Muscle of leg (tissue), 11 donors: Measurements from ENCODE around the gene CXXC5. TPM values are rescaled to one million over a fixed set of nuclear protein-coding genes. Genes with fewer than 3 reads are reported as not detected.

Experiments
- DNase-seq: peaks from one replicate; pipeline ENCODE4 v3.0.0; 2013
- H3K27ac ChIP-seq: one replicate; pipeline ENCODE4 v1.5.1; 2013; ENCODE audit warnings: mild to moderate bottlenecking, low read length, control low read depth
- H3K27me3 ChIP-seq: one replicate; pipeline ENCODE4 v1.6.1; 2013; ENCODE audit warnings: low read length; ENCODE audit not compliant: control insufficient read depth, insufficient read depth
- H3K36me3 ChIP-seq: one replicate; pipeline ENCODE4 v1.6.1; 2013; ENCODE audit warnings: low read length; ENCODE audit not compliant: control insufficient read depth, insufficient read depth
- H3K4me1 ChIP-seq: one replicate; pipeline ENCODE4 v1.6.1; 2013; ENCODE audit warnings: low read length; ENCODE audit not compliant: control insufficient read depth, insufficient read depth
- H3K4me3 ChIP-seq: one replicate; pipeline ENCODE4 v1.5.1; 2013; ENCODE audit warnings: low read length, control low read depth
- H3K9me3 ChIP-seq: replicated peaks from 2 replicates; pipeline ENCODE4 v1.6.1; 2013; ENCODE audit warnings: low read depth, low read length; ENCODE audit not compliant: control insufficient read depth
- WGBS: methylation state at CpG from one replicate; pipeline ENCODE4 v1.1.5; 2013; ENCODE audit warnings: missing lambda C conversion rate; ENCODE audit not compliant: insufficient coverage; 5-methylcytosine and 5-hydroxymethylcytosine counted together
- polyA plus RNA-seq, 8 donors: library from polyadenylated mRNA; unstranded; fragments of 120-200 nt; gene quantifications; one replicate each; pipeline versions ENCODE4 v1.2.1 to v1.2.3, GENCODE V29; 2013; ENCODE audit warnings: inconsistent platforms in 1 of 8, low replicate concordance in 1 of 8; ENCODE audit not compliant: insufficient read length in 8 of 8, insufficient read depth in 1 of 8
- total RNA-seq: library from RNA; stranded (reverse); fragments of 120-200 nt; gene quantifications from one replicate; pipeline ENCODE4 v1.2.4, GENCODE V29; 2013

The CXXC5 gene
- total and polyA plus RNA-seq, 9 donors = 63.3 to 93.0 (median 79.9) TPM

DNA sequence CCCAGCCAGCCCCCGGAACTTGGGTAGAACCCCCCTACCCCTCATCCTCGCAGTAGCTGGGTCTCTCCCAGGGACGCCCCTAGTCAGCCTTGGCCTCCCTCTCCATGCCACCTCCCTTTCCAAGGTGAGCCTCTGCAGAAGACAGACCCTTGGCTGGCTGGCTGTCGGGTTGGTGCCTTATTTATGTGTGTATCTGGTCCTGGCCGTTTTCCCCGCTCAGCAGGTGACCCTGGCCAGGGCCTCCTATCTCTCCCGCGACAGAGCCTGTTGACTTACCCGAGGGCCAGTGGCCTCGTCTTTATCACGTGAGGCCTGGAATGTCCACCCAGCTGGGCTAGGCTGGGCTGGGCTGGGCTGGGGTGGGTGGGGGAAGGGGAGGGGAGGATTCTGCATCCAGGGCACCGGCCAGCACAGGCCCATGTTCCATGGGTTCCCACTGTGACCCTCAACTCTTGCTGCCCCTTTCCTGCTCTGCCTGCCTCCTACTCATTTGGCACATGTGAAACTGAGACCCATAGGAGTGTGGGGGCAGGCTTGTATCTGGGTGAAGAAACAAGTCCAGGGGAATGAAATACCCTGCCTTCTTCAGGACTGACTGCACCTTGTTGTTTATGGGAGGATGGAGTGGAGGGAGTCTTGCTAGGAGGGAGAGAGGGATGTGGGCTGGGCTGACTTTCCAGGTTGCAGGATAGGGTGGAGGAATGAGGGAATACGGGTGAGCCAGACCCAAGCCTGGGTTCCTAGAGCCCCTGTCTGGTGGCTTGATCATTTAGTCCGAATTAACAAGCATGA is 3.1 kb downstream of the CXXC5 start:
- H3K4me3 ChIP-seq = peak overlapping the region; percentile 59

DNA sequence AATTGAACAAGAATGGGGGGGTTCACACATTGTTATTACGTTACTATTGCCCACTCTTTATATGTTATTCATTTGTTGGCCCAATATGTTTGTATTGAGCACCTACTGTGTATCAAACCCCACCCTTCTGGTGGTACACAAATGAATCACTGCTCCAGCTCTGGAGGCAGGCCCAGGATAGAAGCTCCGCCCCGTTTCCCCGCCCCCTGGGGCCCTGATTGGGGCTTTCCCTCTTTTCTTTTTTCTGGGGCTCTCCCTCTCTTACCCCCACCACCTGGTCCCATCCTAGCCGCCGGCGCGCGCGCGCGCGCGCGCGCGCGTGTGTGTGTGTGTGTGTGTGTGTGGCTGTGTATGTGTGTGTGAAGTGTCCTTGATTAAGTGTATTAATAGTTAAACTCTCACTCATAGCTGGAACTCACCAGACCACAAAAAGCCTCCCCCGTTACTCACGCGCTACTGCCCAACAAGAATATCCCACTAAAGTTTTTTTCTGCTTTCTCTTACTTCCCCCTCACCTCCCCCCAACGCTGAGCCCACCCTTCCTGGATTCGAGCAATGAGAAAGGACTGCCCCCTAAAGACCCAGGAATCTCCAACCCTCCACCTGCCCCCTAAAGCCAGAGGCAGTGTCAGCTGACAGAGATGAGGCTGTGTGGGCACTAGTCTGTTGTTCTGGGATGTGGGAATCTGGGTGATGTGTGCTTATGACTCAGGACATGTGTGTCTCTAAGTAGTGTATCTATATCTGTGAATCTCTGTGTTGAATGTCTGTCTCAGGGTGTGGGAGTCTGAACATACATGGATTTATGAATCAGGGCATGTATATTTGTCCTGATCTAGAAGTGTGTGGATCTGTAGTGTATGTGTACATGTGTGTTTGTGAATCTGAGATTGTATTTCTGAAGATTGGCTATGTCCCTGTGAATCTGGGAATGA is 4.0 kb downstream of the CXXC5 start:
- 10% methylated on average over 6 of the region's 23 CpGs for WGBS
- H3K4me1 ChIP-seq = peaks cover 83% of the 10 kb centered on the region
- peaks cover 6% of the 10 kb centered on the region for H3K36me3 ChIP-seq
- DNase-seq = no peak
- H3K27me3 ChIP-seq = peaks cover 6% of the 10 kb centered on the region
- peak overlapping the region; percentile 96 for H3K27ac ChIP-seq
- H3K4me3 ChIP-seq = peak overlapping the region; percentile 59
- no peaks in the 10 kb centered on the region for H3K9me3 ChIP-seq

More for the DNA sequence above, 3.1 kb downstream of the CXXC5 start:
- Histone ChIP-seq H3K9me3 (no peaks in the 10 kb centered on the region), H3K4me1 (peaks cover 84% of the 10 kb centered on the region), H3K27ac (peak overlapping the region; percentile 96), H3K36me3 (peaks cover 4% of the 10 kb centered on the region), H3K27me3 (peaks cover 6% of the 10 kb centered on the region)
- no peak for DNase-seq
- 33% methylated on average over 1 of the region's 14 CpGs for WGBS

DNA sequence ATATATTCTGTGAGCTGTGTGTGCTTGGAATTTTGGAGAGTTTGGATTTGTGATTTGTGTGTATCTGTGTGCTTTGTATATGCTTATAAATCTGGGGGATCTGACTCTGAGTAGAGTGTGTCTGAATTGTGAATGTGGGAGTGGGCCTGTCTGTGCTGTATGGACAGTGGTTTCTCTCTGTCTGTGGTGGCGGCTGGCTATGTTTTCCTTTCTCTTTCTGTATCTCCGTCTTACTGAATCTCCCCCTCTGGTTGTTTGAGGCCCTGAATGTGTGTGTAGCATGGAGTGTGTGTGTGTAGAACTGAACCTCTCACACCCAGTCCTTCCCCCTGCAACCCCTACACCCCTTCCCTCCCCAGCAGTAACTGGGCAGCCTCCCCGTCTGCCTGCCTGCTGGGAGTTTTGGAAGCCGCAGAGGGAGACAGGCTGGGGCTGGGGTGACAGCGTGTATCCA is 4.7 kb downstream of the CXXC5 start:
- peaks cover 83% of the 10 kb centered on the region for H3K4me1 ChIP-seq
- no CpG with 5 or more reads among the region's 5 CpGs for WGBS
- H3K4me3 ChIP-seq = no peak overlapping the region
- H3K27me3 ChIP-seq = peaks cover 4% of the 10 kb centered on the region
- H3K9me3 ChIP-seq = no peaks in the 10 kb centered on the region
- DNase-seq = no peak
- peak overlapping the region; percentile 96 for H3K27ac ChIP-seq
- peaks cover 10% of the 10 kb centered on the region for H3K36me3 ChIP-seq

DNA sequence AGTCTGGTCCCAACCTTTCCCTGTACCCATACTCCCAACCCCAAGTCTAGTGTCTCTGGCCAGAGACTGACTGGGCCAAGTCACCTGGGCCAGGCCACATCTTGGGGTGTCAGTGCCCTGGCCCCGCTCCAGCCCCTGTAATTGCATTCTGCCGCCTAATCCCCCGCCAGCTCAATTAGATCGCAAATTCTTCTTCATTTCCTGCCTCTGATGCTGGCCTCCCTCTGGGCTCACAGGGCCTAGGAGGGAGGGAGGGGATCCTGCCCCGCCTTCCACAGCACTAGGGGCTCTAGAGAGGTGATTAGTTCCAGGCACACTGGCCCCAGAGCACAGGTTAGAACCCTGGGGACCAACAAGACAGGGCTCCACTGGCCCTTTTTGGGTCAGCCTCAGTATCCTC is 5.5 kb downstream of the CXXC5 start:
- Histone ChIP-seq H3K27ac (peak overlapping the region; percentile 96), H3K4me1 (peaks cover 89% of the 10 kb centered on the region), H3K9me3 (no peaks in the 10 kb centered on the region), H3K36me3 (peaks cover 10% of the 10 kb centered on the region), H3K27me3 (peaks cover 4% of the 10 kb centered on the region), H3K4me3 (no peak overlapping the region)
- DNase-seq = no peak
- no CpG with 5 or more reads among the region's 5 CpGs for WGBS

DNA sequence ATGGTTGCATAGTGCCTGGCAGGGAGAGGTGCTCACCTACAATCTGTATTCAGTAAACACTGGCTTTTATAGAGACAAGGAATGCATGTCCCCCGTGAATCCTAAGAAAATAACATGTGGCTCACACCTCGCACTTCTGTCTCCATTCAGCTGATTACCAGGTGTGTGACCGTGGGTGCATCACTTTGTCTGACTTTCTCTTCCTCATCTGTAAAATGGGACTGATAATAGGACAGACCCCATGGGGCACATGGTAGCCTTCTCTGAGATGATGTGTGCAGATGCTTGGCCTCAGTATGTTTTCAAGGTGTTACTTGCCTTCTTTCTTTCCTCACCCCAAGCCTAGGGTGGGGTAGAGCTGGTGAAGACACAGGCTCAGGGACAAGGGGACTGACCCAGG is 6.3 kb downstream of the CXXC5 start:
- Histone ChIP-seq H3K36me3 (peaks cover 10% of the 10 kb centered on the region), H3K9me3 (no peaks in the 10 kb centered on the region), H3K27ac (peak overlapping the region; percentile 96), H3K4me1 (peaks cover 98% of the 10 kb centered on the region), H3K4me3 (no peak overlapping the region), H3K27me3 (peaks cover 4% of the 10 kb centered on the region)
- no peak for DNase-seq
- 65% methylated on average over 2 of the region's 3 CpGs for WGBS

DNA sequence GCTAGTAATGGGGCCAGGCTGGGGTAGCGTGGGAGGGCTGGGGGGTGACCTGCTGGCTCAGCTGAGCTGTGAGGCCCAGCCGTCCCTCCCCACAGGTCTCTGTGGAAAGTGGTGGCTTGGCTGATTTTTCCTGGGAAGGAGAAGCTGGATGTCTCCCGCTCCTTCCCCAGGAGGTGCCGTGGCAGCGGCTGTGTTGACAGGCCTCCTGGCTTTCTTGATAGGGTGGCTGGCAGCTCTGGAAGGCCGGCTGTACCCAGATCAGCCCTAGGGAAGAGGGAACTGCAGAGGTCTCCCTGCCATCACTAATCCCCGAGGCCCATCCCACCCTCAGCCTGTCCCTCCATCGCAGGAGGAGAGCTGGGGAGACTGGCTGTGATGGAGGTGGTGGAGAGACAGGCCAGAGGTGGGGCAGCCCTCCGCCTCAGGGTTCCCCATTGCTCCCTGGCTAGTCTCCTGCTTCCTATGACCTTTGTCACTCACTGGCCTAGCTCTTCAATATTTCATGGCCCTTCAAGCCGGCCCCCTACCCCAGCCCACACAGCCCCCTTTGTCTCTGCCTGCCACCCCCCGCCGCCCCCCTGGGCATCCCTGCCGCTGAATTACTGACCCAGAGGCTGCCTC is 6.8 kb downstream of the CXXC5 start:
- Histone ChIP-seq H3K9me3 (no peaks in the 10 kb centered on the region), H3K36me3 (peaks cover 10% of the 10 kb centered on the region), H3K4me3 (no peak overlapping the region), H3K27me3 (peaks cover 2% of the 10 kb centered on the region), H3K4me1 (peaks cover 98% of the 10 kb centered on the region), H3K27ac (peak overlapping the region; percentile 96)
- DNase-seq = no peak
- 64% methylated on average over 5 of the region's 13 CpGs for WGBS

DNA sequence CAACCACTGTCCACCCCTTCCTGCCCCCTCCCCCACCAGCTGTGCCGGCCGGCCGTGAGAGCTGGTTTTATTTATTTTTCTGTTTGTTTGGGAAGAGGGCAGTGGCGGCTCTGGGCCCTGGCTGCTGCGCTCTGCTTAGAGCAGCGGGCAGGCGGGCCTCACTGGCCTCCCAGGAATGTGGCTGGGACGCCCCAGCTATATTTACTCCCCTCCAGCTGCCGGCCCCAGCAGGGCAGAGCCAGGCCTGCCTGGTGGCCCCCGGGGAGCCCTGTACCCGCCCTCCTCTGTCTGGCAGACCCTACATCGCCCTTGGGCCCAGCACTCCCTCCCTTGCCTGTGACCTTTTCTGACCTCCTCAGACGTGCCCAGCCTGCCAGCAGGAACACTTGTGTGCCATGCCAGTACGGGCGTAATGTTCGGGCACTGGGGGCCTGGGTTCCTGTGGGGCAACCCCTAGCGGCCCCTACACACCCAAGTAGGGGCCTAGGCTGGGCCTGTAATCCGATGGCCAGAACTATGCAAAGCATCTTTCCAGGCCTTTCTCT is 7.7 kb downstream of the CXXC5 start:
- Histone ChIP-seq H3K4me1 (peaks cover 98% of the 10 kb centered on the region), H3K36me3 (peaks cover 10% of the 10 kb centered on the region), H3K9me3 (no peaks in the 10 kb centered on the region), H3K27me3 (no peaks in the 10 kb centered on the region), H3K27ac (peak overlapping the region; percentile 96), H3K4me3 (no peak overlapping the region)
- DNase-seq = peak; percentile 82
- 46% methylated on average over 15 of the region's 18 CpGs for WGBS

DNA sequence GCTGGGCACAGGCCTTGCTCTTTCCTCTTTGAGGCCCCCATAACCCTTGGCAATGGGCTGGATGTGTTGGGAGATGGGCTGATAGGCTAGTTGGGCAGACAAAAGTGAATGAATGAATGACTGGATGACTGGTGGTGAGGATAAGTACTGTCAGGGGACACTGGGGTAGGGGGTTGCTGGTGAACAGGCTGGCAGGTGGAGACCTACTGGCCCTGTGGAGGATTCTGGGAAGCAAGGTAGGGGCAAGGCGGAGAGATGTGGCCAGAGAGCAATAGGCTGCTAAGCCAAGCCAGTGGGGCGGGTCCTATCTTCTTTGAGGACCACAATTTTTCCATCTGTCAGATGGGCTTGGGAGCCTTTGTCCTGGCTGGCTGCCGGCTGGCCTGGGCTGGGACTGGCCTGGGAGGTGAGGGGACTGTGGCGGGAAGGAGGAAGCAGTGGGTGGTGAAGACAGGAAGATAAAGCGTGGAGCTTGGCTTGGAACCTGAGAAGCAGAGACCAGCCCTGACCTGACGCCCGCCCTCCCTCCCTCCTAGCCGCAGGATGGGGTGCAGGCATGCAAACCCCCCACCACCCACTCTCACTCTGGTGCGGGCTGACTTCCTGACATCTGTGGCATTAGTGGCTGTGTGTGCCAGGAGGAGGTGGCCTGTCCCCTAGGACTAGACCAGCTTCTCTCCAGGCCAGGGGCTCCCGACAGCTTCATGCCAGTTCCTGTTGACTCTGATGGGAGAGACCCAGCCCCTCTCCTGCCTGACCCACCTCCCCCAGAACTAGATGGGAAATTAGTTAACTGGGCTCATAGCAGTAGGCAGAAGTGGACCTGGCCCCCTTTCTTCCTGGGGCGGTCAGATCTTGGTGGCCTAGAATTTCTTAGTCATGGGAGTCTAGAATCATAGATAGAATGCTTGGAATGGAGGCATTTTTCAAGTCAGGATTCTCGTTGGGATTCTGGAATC is 9.5 kb downstream of the CXXC5 start:
- no peak for DNase-seq
- Histone ChIP-seq H3K27me3 (no peaks in the 10 kb centered on the region), H3K36me3 (peaks cover 10% of the 10 kb centered on the region), H3K27ac (peak overlapping the region; percentile 92), H3K4me1 (peaks cover 98% of the 10 kb centered on the region), H3K9me3 (no peaks in the 10 kb centered on the region), H3K4me3 (no peak overlapping the region)
- WGBS = 69% methylated on average over 3 of the region's 12 CpGs

DNA sequence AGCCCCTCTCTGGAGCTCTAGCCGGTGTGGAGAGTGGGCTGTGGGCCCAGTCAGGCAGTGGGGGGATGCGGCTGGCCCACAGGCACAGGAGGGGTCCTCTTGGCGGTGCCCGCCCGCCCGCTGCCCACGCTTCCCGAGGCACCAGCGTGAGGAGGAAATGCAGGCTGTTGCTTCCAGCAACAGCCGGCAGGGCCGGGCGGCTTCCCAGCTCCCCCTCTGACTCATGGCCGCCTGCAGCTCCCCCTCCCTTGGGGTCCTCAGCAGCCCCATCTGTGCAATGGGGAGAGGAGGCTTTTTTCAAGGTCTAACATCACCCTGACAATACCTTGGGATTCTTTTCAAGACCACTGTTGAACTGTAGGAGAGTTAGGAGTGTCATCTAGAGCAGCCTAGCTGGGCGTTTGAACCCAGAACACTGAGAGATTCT is 10.4 kb downstream of the CXXC5 start:
- peak; percentile 54 for DNase-seq
- H3K9me3 ChIP-seq = no peaks in the 10 kb centered on the region
- H3K36me3 ChIP-seq = peaks cover 16% of the 10 kb centered on the region
- peak overlapping the region; percentile 6 for H3K4me3 ChIP-seq
- H3K27me3 ChIP-seq = no peaks in the 10 kb centered on the region
- 50% methylated on average over 7 of the region's 14 CpGs for WGBS
- peak overlapping the region; percentile 92 for H3K27ac ChIP-seq
- H3K4me1 ChIP-seq = peaks cover 98% of the 10 kb centered on the region
